ENCODE measurements around the gene ATF7IP.
"Not testable (repeated sequence)": the region's sequence is repeated elsewhere in the genome, so short reads cannot be mapped to it uniquely, and the experiment has no call there.

The ATF7IP gene

GRCh38 chr12:14384783-14385638, 19.5 kb downstream of the ATF7IP start:
- DNase-seq, result peak; percentile 91

- DNase-seq, result no peak
Observed at GRCh38 chr12:14387219-14387871, 21.9 kb downstream of the ATF7IP start.

GRCh38 chr12:14390449-14390848, 25.0 kb downstream of the ATF7IP start:
- DNase-seq, result no peak

- DNase-seq, result no peak
Observed at GRCh38 chr12:14390870-14391530, 25.5 kb downstream of the ATF7IP start.

GRCh38 chr12:14393751-14394150, 28.3 kb downstream of the ATF7IP start:
- DNase-seq, result peak; percentile 49

GRCh38 chr12:14394317-14395073, 29.0 kb downstream of the ATF7IP start:
- DNase-seq, result peak; percentile 85

GRCh38 chr12:14395074-14395778, 29.7 kb downstream of the ATF7IP start:
- DNase-seq, result no peak

GRCh38 chr12:14396071-14396470, 30.6 kb downstream of the ATF7IP start:
- DNase-seq, result no peak

- DNase-seq, result peak; percentile 73
Observed at GRCh38 chr12:14399871-14400270, 34.4 kb downstream of the ATF7IP start.

GRCh38 chr12:14400599-14400998, 35.1 kb downstream of the ATF7IP start:
- no peak for DNase-seq

GRCh38 chr12:14401267-14401666, 35.8 kb downstream of the ATF7IP start:
- not testable (repeated sequence) for DNase-seq

- DNase-seq, result peak; percentile 9
Observed at GRCh38 chr12:14402697-14403096, 37.2 kb downstream of the ATF7IP start.

- DNase-seq, result no peak
Observed at GRCh38 chr12:14403293-14403692, 37.8 kb downstream of the ATF7IP start.

GRCh38 chr12:14403711-14404196, 38.3 kb downstream of the ATF7IP start:
- peak; percentile 88 for DNase-seq

- not testable (repeated sequence) for DNase-seq
Observed at GRCh38 chr12:14405407-14405806, 39.9 kb downstream of the ATF7IP start.

- DNase-seq, result peak; percentile 46
Observed at GRCh38 chr12:14408208-14408607, 42.7 kb downstream of the ATF7IP start.

- no peak for DNase-seq
Observed at GRCh38 chr12:14410177-14410576, 44.7 kb downstream of the ATF7IP start.

GRCh38 chr12:14410841-14411569, 45.5 kb downstream of the ATF7IP start:
- DNase-seq, result peak; percentile 31

- peak; percentile 85 for DNase-seq
Observed at GRCh38 chr12:14416658-14417057, 51.2 kb downstream of the ATF7IP start.

- peak; percentile 87 for DNase-seq
Observed at GRCh38 chr12:14417715-14418114, 52.2 kb downstream of the ATF7IP start.

- peak; percentile 48 for DNase-seq
Observed at GRCh38 chr12:14418451-14418890, 53.0 kb downstream of the ATF7IP start.
